BLaER1 (cell line): ENCODE results near the gene PLCZ1.

Source experiments
- H3K27ac ChIP-seq: shearing (Covaris generic); formaldehyde crosslinking; 2 replicates; pipeline ENCODE4 v1.8.1; 2022
- H3K27me3 ChIP-seq: shearing (Covaris generic); formaldehyde crosslinking; 2 replicates; pipeline ENCODE4 v1.8.1; 2022
- H3K36me3 ChIP-seq: shearing (Covaris generic); formaldehyde crosslinking; 2 replicates; pipeline ENCODE4 v1.8.1; 2022
- H3K4me1 ChIP-seq: shearing (Covaris generic); formaldehyde crosslinking; 2 replicates; pipeline ENCODE4 v1.8.1; 2022
- H3K4me2 ChIP-seq: shearing (Covaris generic); formaldehyde crosslinking; 2 replicates; pipeline ENCODE4 v1.8.1; 2022
- H3K4me3 ChIP-seq: shearing (Covaris generic); formaldehyde crosslinking; 2 replicates; pipeline ENCODE4 v1.8.1; 2022
- H3K9ac ChIP-seq: shearing (Covaris generic); formaldehyde crosslinking; 2 replicates; pipeline ENCODE4 v1.8.1; 2022
- H3K9me3 ChIP-seq: shearing (Covaris generic); formaldehyde crosslinking; 2 replicates; pipeline ENCODE4 v1.8.1; 2022
- H4K20me1 ChIP-seq: shearing (Covaris generic); formaldehyde crosslinking; 2 replicates; pipeline ENCODE4 v1.8.1; 2022
- Cebpa-rat ChIP-seq: shearing (Covaris generic); IDR thresholded peaks from 2 replicates; pipeline ENCODE4 v1.8.1; 2022

PLCZ1 gene

DNA sequence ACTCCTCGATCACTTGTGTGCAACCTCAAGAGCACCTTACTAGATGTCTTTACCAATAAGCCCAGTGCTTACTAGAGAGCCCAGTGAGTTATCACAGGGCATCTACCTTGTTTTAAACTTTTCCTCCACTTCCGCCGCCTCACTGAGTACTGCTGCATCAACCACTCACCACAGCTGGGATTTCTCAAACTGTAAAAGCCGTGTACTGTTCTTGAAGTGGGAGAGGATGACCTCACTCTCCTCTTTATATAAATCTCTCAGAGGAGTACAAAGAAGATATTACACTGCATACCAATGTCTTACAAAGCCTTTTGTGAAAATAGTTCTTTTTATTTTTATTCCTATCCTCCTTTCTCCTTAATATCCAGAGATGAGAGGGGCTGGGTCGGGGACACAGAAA, 94.1 kb downstream of the PLCZ1 start:
- Histone ChIP-seq H3K4me3 (no peak overlapping the region), H3K27ac (no peak overlapping the region), H3K9ac (no peak overlapping the region), H3K27me3 (no peaks in the 10 kb centered on the region), H3K9me3 (no peaks in the 10 kb centered on the region), H3K4me2 (no peak overlapping the region), H4K20me1 (no peaks in the 10 kb centered on the region), H3K4me1 (no peaks in the 10 kb centered on the region), H3K36me3 (no peaks in the 10 kb centered on the region)
- TF ChIP-seq Cebpa-rat: no peak

DNA sequence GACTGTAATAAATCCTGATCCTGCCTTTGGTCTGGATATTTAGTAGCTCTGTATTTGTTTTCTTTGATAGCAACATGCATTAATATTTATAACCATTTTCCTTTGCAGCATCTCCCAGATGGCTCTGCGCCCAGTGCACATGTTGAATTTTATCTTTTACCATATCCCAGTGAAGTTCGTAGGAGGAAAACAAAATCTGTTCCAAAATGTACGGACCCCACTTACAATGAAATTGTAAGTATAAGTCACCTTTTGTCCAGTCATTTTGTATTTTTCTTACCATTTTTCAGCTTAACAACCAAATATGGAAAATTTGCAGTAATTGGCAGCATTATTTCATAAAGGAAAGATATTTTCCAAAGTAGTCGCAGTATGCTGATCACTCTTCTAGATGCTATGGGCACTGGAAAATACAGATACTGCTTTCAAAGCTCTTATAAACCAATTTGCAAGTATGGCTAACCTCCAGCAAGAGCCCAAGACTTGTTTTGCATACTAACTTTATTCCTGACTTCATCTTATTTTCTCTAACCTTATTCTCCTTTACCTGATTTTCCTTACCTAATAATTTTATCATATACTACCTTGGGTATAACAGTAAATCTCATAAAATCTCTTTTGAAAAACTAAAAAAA, 97.4 kb downstream of the PLCZ1 start:
- no peak overlapping the region for H3K4me2 ChIP-seq
- H3K27ac ChIP-seq: no peak overlapping the region
- TF ChIP-seq Cebpa-rat: no peak
- H3K9me3 ChIP-seq: no peaks in the 10 kb centered on the region
- H3K9ac ChIP-seq: no peak overlapping the region
- no peak overlapping the region for H3K4me3 ChIP-seq
- H3K27me3 ChIP-seq: no peaks in the 10 kb centered on the region
- no peaks in the 10 kb centered on the region for H3K36me3 ChIP-seq
- H4K20me1 ChIP-seq: no peaks in the 10 kb centered on the region
- H3K4me1 ChIP-seq: no peaks in the 10 kb centered on the region

DNA sequence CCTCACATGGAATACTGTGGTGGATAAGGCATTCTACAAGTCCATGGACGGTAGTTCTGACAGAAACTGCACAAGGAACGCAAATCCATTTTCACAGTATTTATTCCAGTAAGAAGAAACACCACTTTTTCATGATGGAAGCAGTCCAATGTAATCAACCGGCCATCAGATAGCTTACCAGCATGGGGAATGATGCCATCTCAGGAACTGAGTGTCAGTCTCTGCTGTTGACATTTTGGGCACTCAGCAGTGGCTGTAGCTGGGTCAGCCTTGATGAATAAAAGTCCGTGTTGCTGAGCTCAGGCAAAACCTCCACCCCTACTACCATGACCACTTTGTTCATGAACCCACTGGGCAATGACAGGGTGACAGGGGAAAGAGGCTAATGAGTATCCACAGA, 103.4 kb downstream of the PLCZ1 start:
- Histone ChIP-seq H3K36me3 (no peaks in the 10 kb centered on the region), H3K4me3 (no peak overlapping the region), H3K27ac (no peak overlapping the region), H3K4me2 (no peak overlapping the region), H3K9ac (no peak overlapping the region), H3K9me3 (no peaks in the 10 kb centered on the region), H4K20me1 (no peaks in the 10 kb centered on the region), H3K4me1 (no peaks in the 10 kb centered on the region), H3K27me3 (no peaks in the 10 kb centered on the region)
- no peak for TF ChIP-seq Cebpa-rat
